Measurements from ENCODE around the gene UHRF1.
"Not testable (repeated sequence)": the region's sequence is repeated elsewhere in the genome, so short reads cannot be mapped to it uniquely, and the experiment has no call there.

UHRF1 gene

DNA sequence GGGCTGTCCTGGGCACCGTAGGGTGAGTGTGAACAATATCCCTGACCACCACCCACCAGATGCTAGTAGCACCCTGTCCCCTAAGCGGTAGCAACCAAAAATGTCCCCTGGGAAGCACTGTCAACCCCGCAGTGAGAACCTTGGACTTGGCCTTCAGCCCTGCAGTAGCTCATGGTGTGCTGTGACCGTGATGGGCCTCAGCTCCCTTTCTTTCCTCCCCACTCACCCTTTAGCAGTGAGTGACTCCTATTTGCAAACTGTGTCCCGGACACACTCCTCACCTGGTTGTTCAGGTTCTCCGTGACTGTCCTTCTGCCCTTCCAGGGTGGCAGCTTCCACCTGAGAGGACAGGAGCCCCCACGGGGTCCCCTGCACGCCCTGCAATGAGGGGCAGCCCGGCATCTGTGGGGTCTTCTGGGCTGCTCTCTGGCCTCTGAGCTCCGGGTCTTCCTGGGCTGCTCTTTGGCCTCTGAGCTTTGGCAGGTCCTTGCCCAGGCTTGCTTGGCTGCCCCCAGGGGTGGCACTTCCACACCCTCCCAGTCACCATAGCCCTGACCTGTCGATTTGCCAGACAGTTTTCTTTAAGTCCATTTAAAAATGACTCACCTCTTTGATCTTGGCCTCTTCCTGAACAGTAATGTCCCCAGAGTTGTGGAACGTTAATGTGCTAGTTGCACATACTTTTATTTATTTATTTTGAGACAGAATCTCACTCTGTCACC, 63.4 kb downstream of the UHRF1 start:
- no peak for DNase-seq

DNA sequence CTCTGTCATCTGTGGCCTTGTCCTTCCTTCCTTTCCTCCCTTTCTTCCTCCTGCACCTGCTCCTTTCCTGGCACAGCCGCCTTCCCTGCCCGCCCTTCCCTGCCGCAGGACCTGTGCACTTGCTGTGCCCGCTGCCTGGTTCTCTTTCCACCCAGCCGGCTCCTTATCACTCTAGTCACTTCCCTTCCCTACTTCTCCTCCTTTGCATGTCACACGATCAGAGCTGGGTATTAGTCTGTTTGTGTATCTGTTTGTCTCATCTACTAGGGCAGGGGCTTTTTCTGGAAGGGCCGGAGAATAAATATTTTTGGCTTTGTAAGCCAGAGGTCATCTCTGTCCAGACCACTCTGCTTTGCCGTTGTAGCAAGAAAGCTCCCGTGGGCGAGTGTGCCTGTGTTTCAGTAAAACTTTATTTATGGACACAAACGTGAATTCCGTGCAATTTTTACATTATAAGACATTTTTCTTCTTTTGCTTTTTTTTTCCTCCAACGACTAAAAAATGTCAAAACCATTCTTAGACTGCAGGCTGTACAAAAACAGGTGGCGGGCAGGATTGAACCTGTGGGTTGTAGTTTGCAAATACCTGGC, 65.7 kb downstream of the UHRF1 start:
- no peak for DNase-seq

DNA sequence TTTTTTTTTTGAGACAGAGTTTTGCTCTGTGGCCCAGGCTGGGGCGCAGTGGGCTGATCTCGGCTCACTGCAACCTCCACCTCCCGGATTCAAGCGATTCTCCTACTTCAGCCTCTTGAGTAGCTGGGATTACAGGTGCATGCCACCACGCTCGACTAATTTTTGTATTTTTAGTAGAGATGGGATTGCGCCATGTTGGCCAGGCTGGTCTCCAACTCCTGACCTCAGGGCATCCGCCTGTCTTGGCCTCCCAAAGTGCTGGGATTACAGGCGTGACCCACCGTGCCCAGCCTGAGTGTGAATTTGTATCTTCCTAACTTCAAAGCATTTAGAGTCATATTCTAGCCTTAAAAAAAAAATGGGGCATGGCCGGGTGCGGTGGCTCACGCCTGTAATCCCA, 66.3 kb downstream of the UHRF1 start:
- DNase-seq: not testable (repeated sequence)

GRCh38 chr19:4976401-4977298, 67.3 kb downstream of the UHRF1 start:
- no peak for DNase-seq

- no peak for DNase-seq
These were observed 68.2 kb downstream of the UHRF1 start for GRCh38 chr19:4977299-4978174.

DNA sequence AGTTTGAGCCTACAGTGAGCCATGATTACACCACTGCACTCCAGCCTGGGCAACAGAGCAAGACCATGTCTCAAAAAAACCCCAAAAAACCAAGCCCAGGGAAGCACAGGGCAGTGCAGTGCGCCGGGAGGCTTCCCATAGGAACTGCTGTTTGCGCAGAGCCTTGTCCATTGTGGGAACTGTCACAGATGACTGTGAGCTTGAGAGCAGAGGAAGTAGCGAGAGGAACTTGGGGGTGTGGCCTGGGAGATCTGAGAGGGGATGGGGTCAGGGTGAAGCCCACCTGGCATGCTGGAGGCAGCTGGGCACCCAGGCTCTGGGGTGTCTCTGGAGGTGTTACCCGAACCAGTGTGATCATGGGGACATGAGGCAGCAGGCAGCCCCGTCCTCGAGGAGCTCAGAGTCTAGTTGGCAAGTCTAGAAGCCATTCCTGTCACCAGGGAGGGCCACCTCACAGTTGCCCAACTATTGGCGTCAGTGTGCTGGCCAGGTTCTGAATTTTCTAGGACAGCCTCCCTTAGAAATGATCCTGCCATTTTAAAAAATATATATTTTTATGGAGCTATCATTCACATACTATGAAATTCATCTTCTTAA, 70.0 kb downstream of the UHRF1 start:
- no peak for DNase-seq

- no peak for DNase-seq
These were observed 70.8 kb downstream of the UHRF1 start for GRCh38 chr19:4980067-4980466.

GRCh38 chr19:4980838-4981680, 71.8 kb downstream of the UHRF1 start:
- DNase-seq: no peak

- no peak for DNase-seq
These were observed 72.3 kb downstream of the UHRF1 start for GRCh38 chr19:4981681-4981958.

- DNase-seq: no peak
These were observed 74.2 kb downstream of the UHRF1 start for GRCh38 chr19:4983346-4984105.

DNA sequence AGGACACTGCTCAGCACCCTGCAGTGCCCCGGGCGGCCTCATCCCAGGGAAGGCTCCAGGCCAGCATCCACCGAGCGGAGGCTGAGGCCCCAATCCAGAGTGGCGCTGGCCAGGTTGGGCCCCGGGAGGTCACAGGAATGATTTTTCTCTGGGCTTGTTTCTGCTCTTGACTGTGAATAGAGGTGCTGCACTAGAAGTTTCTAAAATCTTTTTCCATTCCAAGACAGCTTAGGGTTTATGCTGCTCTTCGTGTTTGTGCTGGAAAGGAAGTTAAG, 74.7 kb downstream of the UHRF1 start:
- DNase-seq: no peak

- no peak for DNase-seq
These were observed 75.2 kb downstream of the UHRF1 start for GRCh38 chr19:4984438-4984990.

DNA sequence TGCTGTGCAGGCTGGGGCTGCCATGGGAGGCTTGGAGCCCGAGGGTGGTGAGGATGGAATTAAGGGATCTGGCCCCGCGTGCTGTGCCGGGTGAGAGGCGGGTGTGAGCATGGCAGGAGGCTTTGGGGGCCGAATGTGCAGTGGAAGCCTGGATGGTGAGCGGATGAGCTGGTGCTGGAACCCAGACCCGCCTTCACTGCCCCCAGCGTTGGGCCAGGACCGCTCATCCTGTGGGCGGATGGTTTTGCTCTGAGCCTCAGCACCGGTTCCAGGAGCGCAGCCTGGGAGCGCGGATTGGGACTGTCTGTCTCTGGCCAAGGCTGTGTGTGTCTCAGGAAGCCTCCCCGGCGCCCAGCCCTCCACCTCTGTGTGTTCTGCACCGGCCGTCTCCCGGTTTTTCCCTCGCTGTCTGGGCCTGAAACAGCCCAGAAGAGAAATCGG, 76.3 kb downstream of the UHRF1 start:
- DNase-seq: no peak

DNA sequence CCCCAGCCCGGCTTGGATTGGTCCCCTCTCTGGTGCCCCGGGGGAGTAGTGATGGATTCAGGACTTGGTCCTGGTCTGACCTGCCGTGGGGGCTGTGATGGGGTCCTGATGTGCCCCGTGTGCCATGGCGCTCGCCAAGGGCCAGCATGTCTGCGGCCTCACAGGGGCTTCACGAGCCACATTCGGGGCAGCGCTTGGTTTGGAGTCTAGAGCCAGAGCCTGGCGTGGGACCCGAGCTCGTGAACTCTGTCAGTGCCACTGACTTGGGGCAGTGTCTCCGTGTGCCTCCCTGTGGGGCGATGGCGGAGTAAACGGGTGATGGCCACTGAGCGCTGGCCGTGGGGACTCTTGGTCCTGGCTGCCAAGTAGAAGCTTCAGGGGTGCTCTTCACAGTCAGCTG, 76.8 kb downstream of the UHRF1 start:
- DNase-seq: no peak

DNA sequence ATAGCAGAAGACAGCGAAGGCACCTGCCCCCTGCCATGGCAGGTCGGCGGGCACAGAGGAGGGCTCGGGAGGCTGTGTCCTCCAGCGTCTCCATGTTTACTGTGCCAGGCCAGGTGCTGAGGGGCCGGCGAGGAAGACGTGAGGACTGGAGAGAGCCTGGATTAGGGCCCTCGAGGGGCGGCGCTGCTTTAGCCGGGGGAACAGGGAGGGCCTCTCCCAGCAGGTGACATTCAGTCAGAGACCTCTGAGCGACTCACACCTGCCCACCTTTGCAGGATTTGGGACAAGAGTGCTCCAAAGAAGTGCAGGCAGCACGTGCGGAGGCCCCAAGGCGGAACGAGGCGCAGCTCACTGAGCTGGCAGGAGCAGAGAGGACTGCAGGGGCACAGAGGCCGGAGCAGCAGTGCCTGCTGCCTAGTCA, 77.2 kb downstream of the UHRF1 start:
- no peak for DNase-seq

DNA sequence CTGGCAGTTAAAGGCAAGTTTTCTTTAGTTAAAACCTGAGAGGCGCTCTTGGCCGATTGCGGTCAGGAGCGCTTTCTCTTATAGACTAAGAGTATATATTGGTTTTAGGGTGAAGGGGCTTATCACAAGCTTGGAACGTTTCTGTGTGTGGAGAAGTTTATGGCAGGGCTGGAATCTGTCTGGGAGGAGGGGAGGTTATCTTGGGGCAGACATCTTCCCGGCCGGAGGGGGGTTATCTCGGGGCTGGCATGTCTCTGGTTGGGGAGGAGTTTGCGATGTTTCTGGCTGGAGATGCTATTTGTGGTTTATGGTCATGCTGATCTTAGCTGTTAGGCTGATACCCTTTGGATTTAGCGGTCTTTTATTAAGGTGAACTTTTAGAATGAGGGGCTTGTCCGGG, 78.0 kb downstream of the UHRF1 start:
- no peak for DNase-seq

- DNase-seq: no peak
These were observed 78.5 kb downstream of the UHRF1 start for GRCh38 chr19:4987692-4988370.

DNA sequence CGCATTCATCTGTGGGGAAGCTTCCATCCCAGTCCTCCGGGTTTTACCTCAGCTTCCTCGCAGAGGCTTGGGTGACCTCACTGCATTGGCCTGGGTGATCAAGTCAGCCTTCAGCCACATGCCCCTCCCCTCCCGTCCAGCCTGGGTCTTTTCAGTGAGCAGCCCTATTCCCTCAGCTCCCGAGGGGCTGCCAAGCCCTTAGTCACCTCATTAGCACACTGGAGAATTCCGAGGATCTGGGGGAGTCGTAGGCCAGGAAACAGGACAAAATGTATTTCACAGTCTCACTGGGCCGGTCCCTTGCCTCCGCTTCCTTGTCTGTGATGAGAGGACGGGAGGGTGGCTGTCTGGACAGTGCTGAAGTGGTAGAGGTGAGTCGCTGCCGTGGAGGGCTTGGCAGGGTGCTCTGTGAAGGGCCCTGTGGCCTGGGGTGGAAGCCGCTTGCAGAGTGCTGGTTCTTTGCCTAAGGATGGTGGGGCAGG, 79.5 kb downstream of the UHRF1 start:
- DNase-seq: no peak

GRCh38 chr19:4990306-4990705, 81.0 kb downstream of the UHRF1 start:
- no peak for DNase-seq

DNA sequence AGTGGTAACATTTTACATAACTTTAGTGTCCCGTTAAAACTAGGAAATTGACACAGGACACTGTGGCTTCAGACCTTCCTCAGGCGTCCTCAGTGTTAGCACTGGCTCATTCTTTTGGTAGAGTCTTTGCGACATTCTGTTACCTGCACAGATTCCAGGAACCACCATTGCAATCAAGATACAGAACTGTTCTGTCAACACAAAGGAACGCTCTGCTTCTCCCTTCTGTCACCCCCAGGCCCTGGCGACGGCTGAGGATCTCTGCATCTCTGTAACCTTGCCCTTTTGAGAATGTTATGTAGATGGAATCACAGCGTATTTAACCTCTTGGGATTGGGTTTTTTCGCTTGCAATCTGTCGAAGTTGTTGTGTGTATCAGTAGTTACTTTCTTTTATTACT, 82.2 kb downstream of the UHRF1 start:
- DNase-seq: no peak
